ENCODE results near the gene ATP5MC2.
"Not testable (repeated sequence)": the region's sequence is repeated elsewhere in the genome, so short reads cannot be mapped to it uniquely, and the experiment has no call there.

Gene ATP5MC2

GRCh38 chr12:53653595-53653994 lies 22.3 kb downstream of the ATP5MC2 start:
- DNase-seq: no peak

DNA sequence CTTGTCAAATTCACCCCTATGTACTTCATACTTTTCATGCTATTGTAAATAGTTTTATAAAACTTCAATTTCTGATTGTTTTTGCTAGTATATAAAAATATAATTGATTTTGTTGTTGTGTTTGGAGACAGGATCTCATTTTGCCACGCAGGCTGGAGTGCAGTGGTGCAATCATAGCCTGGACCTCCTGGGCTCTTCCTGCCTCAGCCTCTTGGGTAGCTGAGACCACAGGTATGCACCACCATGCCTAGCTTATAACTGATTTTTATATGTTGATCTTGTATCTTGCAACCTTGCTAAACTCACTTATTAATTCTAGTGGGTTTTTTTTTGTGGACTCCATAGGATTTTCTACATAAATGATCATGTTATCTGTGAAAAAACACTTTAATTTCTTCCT lies 23.5 kb downstream of the ATP5MC2 start:
- DNase-seq: no peak

GRCh38 chr12:53651737-53652136 lies 24.1 kb downstream of the ATP5MC2 start:
- no peak for DNase-seq

DNA sequence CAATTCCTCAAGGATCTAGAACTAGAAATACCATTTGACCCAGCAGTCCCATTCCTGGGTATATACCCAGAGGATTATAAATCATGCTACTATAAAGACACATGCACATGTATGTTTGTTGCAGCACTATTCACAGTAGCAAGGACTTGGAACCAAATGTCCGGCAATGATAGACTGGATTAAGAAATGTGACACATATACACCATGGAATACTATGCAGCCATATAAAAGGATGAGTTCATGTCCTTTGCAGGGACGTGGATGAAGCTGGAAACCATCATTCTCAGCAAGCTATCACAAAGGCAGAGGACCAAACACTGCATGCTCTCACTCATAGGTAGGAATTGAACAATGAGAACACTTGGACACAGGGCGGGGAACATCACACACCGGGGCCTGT lies 29.6 kb downstream of the ATP5MC2 start:
- not testable (repeated sequence) for DNase-seq

- no peak for DNase-seq
Measured at GRCh38 chr12:53645165-53645564, 30.7 kb downstream of the ATP5MC2 start.

- no peak for DNase-seq
Measured at GRCh38 chr12:53644133-53644532, 31.8 kb downstream of the ATP5MC2 start.

DNA sequence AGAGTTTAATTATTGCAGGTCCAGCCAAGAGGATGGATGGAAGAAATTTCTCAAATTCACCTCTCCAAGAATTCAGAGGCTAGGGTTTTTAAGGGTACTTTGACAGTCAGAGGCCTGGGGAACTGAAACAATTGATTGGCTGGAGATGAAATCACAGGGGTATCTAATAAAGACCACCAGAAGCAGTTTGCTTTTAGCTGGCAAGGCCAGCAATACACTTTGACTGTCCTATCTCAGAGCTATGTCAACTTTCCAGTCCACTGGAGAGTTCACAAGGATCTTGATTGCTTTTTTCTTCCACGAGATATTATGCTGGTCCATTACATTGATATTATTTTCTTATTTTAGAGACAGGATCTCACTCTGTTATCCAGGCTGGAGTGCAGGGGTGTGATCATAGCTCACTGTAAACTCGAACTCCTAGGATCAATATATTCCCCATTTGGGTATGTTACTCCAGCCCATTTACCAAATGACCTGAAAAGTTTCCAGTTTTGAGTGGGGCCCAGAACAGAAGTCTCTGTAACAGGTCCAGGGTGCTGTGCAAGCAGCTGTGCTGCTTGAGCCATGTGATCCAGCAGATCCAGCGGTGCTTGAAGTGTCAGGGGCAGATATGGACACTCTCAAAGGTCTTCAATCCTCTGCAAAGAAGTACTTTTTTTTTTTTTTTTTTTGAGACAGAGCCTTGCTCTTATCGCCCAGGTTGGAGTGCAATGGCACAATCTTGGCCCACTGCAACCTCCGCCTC lies 32.5 kb downstream of the ATP5MC2 start:
- DNase-seq: no peak

- no peak for DNase-seq
Measured at GRCh38 chr12:53638057-53638456, 37.8 kb downstream of the ATP5MC2 start.

DNA sequence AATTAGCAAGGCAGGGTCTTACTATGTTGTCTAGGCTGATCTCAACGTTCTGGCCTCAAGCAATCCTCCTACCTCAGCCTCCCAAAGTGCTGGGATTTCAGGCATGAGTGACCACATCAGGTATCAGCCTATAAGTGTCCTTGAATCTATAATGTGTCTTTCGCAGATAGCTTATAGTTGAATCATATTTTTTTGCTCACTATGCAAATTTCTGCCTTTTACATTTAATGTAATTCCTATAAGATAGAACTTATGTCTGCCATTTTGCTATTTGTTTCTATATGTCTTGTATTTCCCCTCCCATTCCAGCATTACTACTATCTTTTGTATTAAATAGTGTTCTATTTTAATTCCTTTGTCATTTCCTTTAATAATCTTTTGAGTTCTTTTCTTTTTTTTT lies 39.2 kb downstream of the ATP5MC2 start:
- no peak for DNase-seq

DNA sequence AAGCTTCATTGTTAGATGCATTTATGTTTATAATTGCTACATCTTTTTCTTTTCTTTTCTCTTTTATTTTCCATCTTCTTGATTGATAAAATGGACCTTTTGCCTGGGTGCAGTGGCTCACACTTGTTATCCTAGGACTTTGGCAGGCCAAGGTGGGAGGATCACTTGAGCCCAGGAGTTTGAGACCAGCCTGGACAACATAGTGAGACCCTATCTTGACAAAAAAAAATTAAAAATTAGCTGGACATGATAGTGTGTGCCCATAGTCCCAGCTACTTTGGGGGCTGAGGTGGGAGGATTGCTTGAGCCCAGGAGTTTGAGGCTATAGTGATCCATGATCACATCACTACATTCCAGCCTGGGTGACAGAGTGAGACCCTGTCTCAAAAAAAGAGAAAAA lies 40.2 kb downstream of the ATP5MC2 start:
- not testable (repeated sequence) for DNase-seq

DNA sequence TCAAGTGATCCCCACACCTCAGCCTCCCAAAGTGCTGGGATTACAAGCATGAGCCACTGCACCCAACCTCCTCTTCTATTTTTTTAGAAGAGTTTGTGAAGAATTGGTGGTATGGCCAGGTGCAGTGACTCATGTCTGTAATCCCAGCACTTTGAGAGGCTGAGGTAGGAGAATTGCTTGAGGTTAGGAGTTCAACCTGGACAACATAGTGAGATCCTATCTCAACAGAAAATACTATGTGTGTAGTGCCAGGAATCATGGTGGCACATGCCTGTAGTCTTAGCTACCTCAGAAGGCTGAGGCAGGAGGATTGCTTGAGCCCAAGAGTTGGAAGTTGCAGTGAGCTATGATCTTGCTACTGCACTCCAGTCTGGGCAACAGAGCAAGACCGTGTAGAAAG lies 44.2 kb downstream of the ATP5MC2 start:
- no peak for DNase-seq

DNA sequence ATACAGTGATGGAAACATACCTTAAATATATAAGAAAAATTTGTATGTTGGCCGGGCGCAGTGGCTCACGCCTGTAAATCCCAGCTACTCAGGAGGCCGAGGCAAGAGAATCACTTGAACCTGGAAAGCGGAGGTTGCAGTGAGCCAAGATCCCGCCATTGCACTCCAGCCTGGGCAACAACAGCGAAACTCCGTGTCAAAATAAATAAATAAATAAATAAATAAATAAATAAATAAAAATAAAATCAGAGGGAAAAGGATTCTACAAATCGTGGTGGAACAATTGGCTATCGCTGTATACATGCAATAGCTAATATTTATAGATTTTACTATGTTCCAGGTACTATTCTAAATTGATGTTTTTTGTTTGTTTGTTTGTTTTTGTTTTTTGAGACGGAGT lies 48.0 kb downstream of the ATP5MC2 start:
- no peak for DNase-seq

- peak in 1 of 56 donors; percentile 32 for DNase-seq
Measured at GRCh38 chr12:53626702-53627169, 49.1 kb downstream of the ATP5MC2 start.

- peak; percentile 82 to 100 (median 99) for DNase-seq
Measured at GRCh38 chr12:53625946-53626701, 49.8 kb downstream of the ATP5MC2 start, which contains the start of gene ATF7. ATF7 (minus strand) TSS chr12:53626382; CDS start chr12:53601000, 25,382 bp downstream.

GRCh38 chr12:53625373-53625945 lies 50.4 kb downstream of the ATP5MC2 start:
- DNase-seq: no peak

GRCh38 chr12:53624956-53625355 lies 50.9 kb downstream of the ATP5MC2 start:
- peak in 1 of 56 donors; percentile 10 for DNase-seq

DNA sequence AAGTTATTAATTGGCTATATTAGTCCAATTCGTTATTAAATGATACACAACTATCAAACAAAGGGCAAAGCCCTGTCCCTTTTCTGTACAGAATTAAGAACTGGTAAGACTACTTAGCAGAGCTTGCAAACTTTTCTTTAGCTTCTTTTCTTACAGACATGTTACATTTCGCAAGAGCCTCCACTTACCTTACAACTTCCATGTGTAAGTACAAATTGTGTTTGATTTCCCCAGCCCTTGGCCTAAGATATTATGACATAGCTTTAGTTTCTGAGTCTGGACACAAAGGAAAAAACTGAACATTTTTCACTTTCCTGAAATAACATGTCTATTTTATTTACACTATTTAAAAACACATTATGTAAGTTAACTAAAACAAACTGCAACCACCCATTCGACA lies 51.4 kb downstream of the ATP5MC2 start:
- DNase-seq: no peak

GRCh38 chr12:53623548-53624385 lies 52.1 kb downstream of the ATP5MC2 start:
- peak in 14 of 56 donors; percentile 3 to 50 (median 14) for DNase-seq

DNA sequence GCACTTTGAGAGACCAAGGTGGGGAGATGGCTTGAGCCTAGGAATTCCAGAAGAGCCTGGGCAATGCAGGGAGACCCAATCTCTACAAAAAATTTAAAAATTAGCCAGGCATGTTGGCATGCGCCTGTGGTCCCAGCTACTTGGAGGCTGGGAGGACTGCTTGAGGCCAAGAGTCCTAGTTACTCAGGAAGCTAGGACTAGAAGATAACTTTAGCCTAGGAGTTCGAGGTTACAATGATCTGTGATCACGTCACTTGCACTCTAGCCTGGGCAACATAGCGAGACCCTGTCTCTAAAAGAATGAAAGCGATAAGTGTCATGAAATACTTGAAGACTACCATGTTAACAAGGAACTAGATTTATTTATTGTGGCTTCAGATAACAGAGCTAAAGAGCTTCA lies 53.2 kb downstream of the ATP5MC2 start:
- no peak for DNase-seq

DNA sequence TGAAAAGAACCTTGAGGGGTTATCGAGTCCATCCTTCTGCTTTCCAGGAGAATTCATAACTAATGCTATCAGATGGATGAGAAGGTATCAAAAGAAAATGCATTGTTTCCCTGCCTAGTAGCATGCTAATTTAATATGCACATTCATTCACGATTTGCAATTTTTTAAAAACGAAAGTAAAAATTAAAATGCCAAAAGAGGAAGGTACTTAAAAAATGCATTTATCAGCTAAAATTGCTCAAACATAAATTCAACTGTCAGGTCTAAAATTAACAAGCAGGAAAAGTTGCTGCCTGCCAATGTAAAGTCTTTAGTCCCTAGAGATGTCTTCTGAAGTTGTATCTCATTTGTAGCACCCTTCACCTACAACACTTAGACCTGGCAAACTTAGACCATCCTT lies 57.6 kb downstream of the ATP5MC2 start:
- DNase-seq: no peak

- no peak for DNase-seq
Measured at GRCh38 chr12:53617700-53618099, 58.2 kb downstream of the ATP5MC2 start.
